OCI-LY7 (cell line): Measurements from ENCODE around the gene MAP3K6.

Source experiments
- EZH2phosphoT487 ChIP-seq: fragments of 200-600 bp; sonication (generic); IDR thresholded peaks from 2 replicates; pipeline ENCODE4 v1.6.1; 2018; ENCODE audit warnings: low read depth, borderline replicate concordance, mild to moderate bottlenecking, mixed run types, antibody characterized with exemption, low read length, moderate library complexity, mixed read lengths
- TF ChIP-seq, protein P1 (sequence below): fragments of 200-600 bp; sonication (generic); conservative IDR thresholded peaks from 2 replicates; pipeline ENCODE4 v1.5.1; 2014; ENCODE audit warnings: mild to moderate bottlenecking, antibody characterized with exemption, low read length, moderate library complexity, mixed read lengths

DNA sequence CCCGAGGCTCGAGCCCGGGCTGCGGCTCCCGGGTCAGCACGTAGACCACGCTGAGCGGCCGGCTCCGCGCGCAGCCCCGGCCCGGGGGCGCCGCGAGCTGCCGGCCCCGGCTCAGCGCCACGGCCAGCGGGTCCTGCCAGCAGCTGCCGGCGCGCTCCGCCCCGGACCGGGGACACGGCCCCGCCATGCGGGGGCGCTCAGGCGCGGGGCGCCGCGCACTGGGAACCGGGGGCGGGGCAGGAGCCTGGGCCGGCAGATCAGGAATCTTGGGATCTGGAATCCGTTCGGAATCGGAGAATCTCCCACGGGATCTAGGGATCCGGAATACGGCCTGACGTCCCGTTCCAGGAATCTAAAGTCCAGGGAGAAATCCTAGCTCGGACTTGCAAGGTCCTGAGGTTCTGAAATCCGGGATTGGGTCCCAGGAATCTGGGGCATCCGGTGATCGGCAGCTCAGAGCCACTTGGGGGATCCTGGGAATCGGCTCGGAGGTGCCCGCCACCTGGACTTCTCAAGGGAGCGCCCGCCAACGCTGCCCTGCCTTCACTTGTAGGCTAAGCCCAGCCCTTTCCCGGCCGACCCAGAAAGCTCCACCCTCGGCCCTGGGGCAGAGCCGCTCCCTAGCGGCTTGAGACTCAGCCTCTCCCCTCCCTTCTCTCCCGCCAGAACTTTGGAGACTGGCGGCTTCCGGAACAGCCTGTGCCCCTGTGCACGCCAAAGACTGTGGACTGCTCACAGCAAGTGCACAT is at the start of gene MAP3K6:
- TF ChIP-seq, protein P1, sequence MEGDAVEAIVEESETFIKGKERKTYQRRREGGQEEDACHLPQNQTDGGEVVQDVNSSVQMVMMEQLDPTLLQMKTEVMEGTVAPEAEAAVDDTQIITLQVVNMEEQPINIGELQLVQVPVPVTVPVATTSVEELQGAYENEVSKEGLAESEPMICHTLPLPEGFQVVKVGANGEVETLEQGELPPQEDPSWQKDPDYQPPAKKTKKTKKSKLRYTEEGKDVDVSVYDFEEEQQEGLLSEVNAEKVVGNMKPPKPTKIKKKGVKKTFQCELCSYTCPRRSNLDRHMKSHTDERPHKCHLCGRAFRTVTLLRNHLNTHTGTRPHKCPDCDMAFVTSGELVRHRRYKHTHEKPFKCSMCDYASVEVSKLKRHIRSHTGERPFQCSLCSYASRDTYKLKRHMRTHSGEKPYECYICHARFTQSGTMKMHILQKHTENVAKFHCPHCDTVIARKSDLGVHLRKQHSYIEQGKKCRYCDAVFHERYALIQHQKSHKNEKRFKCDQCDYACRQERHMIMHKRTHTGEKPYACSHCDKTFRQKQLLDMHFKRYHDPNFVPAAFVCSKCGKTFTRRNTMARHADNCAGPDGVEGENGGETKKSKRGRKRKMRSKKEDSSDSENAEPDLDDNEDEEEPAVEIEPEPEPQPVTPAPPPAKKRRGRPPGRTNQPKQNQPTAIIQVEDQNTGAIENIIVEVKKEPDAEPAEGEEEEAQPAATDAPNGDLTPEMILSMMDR: peak; percentile 52; the same call in 1 of the 2 replicates
- TF ChIP-seq EZH2phosphoT487: no peak
